Prostate gland (tissue), 2 donors: ENCODE data around the gene TJP2.

Source experiments
- POLR2A ChIP-seq: fragments of 450-650 bp; IDR thresholded peaks from one replicate; pipeline ENCODE4 v1.6.1; 2016; ENCODE audit warnings: antibody characterized with exemption, mild to moderate bottlenecking
- POLR2AphosphoS5 ChIP-seq: sonication (generic); formaldehyde crosslinking; IDR thresholded peaks from one replicate; pipeline ENCODE4 v1.6.1; 2017; ENCODE audit warnings: antibody characterized with exemption
- TF ChIP-seq, protein P1 (sequence below), 4 experiments: fragments of 200-600 bp in 2 of 4; fragments of 450-650 bp in 2 of 4; sonication (generic) in 2 of 4; IDR thresholded peaks; 1 replicate in 3 of 4; 2 replicates in 1 of 4; pipeline ENCODE4 v1.5.1; 2016 to 2019; ENCODE audit warnings: antibody characterized with exemption in 4 of 4, mild to moderate bottlenecking in 2 of 4, moderate library complexity in 2 of 4

DNA sequence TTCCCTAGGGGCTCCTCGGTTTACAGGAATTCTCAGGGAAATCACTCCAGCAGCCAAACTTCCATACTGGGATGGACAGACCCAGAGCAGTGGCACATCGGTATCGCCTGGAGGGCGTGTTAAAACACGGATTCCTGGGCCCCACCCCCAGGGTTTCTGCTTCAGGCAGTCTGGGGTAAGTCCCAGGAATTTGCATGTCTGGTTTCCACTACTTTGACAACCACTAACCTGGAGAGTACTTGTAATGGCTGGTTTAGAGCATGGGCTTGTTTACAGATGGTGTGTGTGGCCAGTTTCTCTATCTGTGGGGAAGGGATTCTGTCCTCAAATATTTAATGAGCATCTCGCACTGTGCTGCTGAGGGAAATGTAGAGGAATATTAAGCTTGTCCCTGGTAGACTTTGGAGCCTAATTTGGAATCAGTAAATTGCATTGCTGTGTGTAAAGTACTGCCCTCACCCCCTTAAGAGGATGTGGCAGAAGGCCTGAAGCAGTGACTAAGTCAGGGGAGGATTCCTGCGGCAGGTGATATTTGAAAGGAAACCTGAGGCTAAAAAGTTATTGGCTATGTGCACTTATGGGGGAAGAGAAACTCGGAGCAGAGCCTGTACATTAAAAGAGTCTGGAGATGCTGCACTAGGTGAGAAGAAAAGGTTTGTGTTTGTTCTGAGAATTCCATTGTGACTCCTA, 18.6 kb upstream of the TJP2 start:
- TF ChIP-seq, protein P1, sequence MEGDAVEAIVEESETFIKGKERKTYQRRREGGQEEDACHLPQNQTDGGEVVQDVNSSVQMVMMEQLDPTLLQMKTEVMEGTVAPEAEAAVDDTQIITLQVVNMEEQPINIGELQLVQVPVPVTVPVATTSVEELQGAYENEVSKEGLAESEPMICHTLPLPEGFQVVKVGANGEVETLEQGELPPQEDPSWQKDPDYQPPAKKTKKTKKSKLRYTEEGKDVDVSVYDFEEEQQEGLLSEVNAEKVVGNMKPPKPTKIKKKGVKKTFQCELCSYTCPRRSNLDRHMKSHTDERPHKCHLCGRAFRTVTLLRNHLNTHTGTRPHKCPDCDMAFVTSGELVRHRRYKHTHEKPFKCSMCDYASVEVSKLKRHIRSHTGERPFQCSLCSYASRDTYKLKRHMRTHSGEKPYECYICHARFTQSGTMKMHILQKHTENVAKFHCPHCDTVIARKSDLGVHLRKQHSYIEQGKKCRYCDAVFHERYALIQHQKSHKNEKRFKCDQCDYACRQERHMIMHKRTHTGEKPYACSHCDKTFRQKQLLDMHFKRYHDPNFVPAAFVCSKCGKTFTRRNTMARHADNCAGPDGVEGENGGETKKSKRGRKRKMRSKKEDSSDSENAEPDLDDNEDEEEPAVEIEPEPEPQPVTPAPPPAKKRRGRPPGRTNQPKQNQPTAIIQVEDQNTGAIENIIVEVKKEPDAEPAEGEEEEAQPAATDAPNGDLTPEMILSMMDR (IDR thresholded peaks at IDR 0.05): no peak
- TF ChIP-seq POLR2AphosphoS5 (no peak), POLR2A (no peak)
